Activated naive CD4-positive, alpha-beta T cell treated with anti-CD3 and anti-CD28 coated beads, Interleukin-2, amount 10 ng/mL, durations not matched to agents 7 days and 5 days (primary cell): ENCODE data around the gene RCAN3.
"Not testable (repeated sequence)": the region's sequence is repeated elsewhere in the genome, so short reads cannot be mapped to it uniquely, and the experiment has no call there.

ENCODE experiments used
- CTCF ChIA-PET: fragments of 350-600 bp; sonication (Branson Sonifier 250); formaldehyde crosslinking; loops from one replicate; lab custom pipeline; 2021; ENCODE audit warnings: antibody characterized with exemption; lab: Charles Lee
- DNase-seq: peaks from one replicate; pipeline ENCODE4 v3.0.0-alpha.2; 2020
- H3K27ac Mint-ChIP-seq: one replicate; pipeline ENCODE4 v1.8.0; 2021; ENCODE audit warnings: mild to moderate bottlenecking, moderate library complexity, mixed read lengths
- H3K27me3 Mint-ChIP-seq: one replicate; pipeline ENCODE4 v1.8.0; 2021; ENCODE audit warnings: mild to moderate bottlenecking, mixed read lengths
- H3K36me3 Mint-ChIP-seq: one replicate; pipeline ENCODE4 v1.8.0; 2021; ENCODE audit warnings: mixed read lengths
- H3K4me1 Mint-ChIP-seq: one replicate; pipeline ENCODE4 v1.8.0; 2021; ENCODE audit warnings: mixed read lengths
- H3K4me3 Mint-ChIP-seq: one replicate; pipeline ENCODE4 v1.8.0; 2021; ENCODE audit warnings: mild to moderate bottlenecking, moderate library complexity, mixed read lengths
- H3K9me3 Mint-ChIP-seq: one replicate; pipeline ENCODE4 v1.8.0; 2021; ENCODE audit warnings: mixed read lengths

RCAN3 gene

GRCh38 chr1:24502709-24503058 is at the start of gene RCAN3:
TSS of gene RCAN3 (plus strand) at chr1:24502836. CDS start at chr1:24514373, 11,537 bp downstream.
- Mint-ChIP-seq H3K36me3 (peaks cover 43% of the 10 kb centered on the region), H3K27ac (peak within 1 kb of the TSS; percentile 99), H3K9me3 (peaks cover 6% of the 10 kb centered on the region), H3K4me3 (peak within 1 kb of the TSS; percentile 98), H3K27me3 (no peaks in the 10 kb centered on the region), H3K4me1 (peaks cover 57% of the 10 kb centered on the region)
- peak; percentile 92 for DNase-seq
- CTCF ChIA-PET = interaction anchor here (1.4 to 3.6 kb wide), 6 partner anchors 12 to 87 kb away, joined by 5 to 27 read pairs (median 9); partner anchors contain the start of gene NIPAL3

GRCh38 chr1:24452922-24453485 is 49.6 kb upstream of the RCAN3 start:
- CTCF ChIA-PET = no interaction called here
- Mint-ChIP-seq H3K27me3 (no peaks in the 10 kb centered on the region), H3K36me3 (peaks cover 71% of the 10 kb centered on the region), H3K27ac (no peak overlapping the region), H3K4me3 (no peak overlapping the region), H3K4me1 (no peaks in the 10 kb centered on the region), H3K9me3 (no peaks in the 10 kb centered on the region)
- DNase-seq = no peak

GRCh38 chr1:24454673-24455072 is 48.0 kb upstream of the RCAN3 start:
- H3K27ac Mint-ChIP-seq = no peak overlapping the region
- H3K9me3 Mint-ChIP-seq = no peaks in the 10 kb centered on the region
- no peaks in the 10 kb centered on the region for H3K27me3 Mint-ChIP-seq
- H3K4me3 Mint-ChIP-seq = no peak overlapping the region
- no peak for DNase-seq
- CTCF ChIA-PET = no interaction called here
- no peaks in the 10 kb centered on the region for H3K4me1 Mint-ChIP-seq
- H3K36me3 Mint-ChIP-seq = peaks cover 79% of the 10 kb centered on the region

- Mint-ChIP-seq H3K4me1 (no peaks in the 10 kb centered on the region), H3K36me3 (peaks cover 79% of the 10 kb centered on the region), H3K4me3 (no peak overlapping the region), H3K9me3 (no peaks in the 10 kb centered on the region), H3K27me3 (no peaks in the 10 kb centered on the region), H3K27ac (no peak overlapping the region)
- CTCF ChIA-PET = interaction anchor here (0.7 kb wide), 1 partner anchor 69 kb away, joined by 4 read pairs; no protein-coding TSS in a partner anchor
- no peak for DNase-seq
These were observed 47.4 kb upstream of the RCAN3 start for GRCh38 chr1:24455272-24455671.

GRCh38 chr1:24457866-24458265 is 44.8 kb upstream of the RCAN3 start:
- Mint-ChIP-seq H3K9me3 (peaks cover 15% of the 10 kb centered on the region), H3K27ac (no peak overlapping the region), H3K4me3 (no peak overlapping the region), H3K4me1 (no peaks in the 10 kb centered on the region), H3K36me3 (peaks cover 83% of the 10 kb centered on the region), H3K27me3 (no peaks in the 10 kb centered on the region)
- DNase-seq = no peak
- CTCF ChIA-PET = interaction anchor here (0.5 to 1.6 kb wide), 3 partner anchors 9 to 68 kb away, joined by 3 to 5 read pairs (median 3); no protein-coding TSS in a partner anchor

GRCh38 chr1:24459551-24460266 is 42.9 kb upstream of the RCAN3 start:
- peaks cover 15% of the 10 kb centered on the region for H3K9me3 Mint-ChIP-seq
- no peak overlapping the region for H3K27ac Mint-ChIP-seq
- H3K36me3 Mint-ChIP-seq = peaks cover 81% of the 10 kb centered on the region
- peaks cover 6% of the 10 kb centered on the region for H3K4me1 Mint-ChIP-seq
- CTCF ChIA-PET = interaction anchor here (0.7 to 1.6 kb wide), 4 partner anchors 17 to 128 kb away, joined by 3 to 4 read pairs (median 4); no protein-coding TSS in a partner anchor
- H3K27me3 Mint-ChIP-seq = no peaks in the 10 kb centered on the region
- no peak overlapping the region for H3K4me3 Mint-ChIP-seq
- DNase-seq = no peak

GRCh38 chr1:24462128-24462527 is 40.5 kb upstream of the RCAN3 start:
- H3K36me3 Mint-ChIP-seq = peaks cover 84% of the 10 kb centered on the region
- DNase-seq, H3K4me3 Mint-ChIP-seq, H3K27me3 Mint-ChIP-seq, H3K27ac Mint-ChIP-seq, CTCF ChIA-PET: not testable (repeated sequence)
- peaks cover 15% of the 10 kb centered on the region for H3K9me3 Mint-ChIP-seq
- peaks cover 21% of the 10 kb centered on the region for H3K4me1 Mint-ChIP-seq

GRCh38 chr1:24463776-24464735 is 38.6 kb upstream of the RCAN3 start:
- Mint-ChIP-seq H3K9me3 (peaks cover 15% of the 10 kb centered on the region), H3K27me3 (no peaks in the 10 kb centered on the region), H3K4me1 (peaks cover 21% of the 10 kb centered on the region), H3K36me3 (peaks cover 82% of the 10 kb centered on the region), H3K4me3 (no peak overlapping the region), H3K27ac (peak overlapping the region; percentile 5)
- CTCF ChIA-PET = interaction anchor here (0.5 to 1.2 kb wide), 3 partner anchors 19 to 107 kb away, joined by 3 to 4 read pairs (median 4); partner anchors contain the start of gene NIPAL3
- DNase-seq = no peak

GRCh38 chr1:24465099-24465498 is 37.5 kb upstream of the RCAN3 start:
- no peak for DNase-seq
- H3K4me1 Mint-ChIP-seq = peaks cover 21% of the 10 kb centered on the region
- peaks cover 81% of the 10 kb centered on the region for H3K36me3 Mint-ChIP-seq
- CTCF ChIA-PET = interaction anchor here (0.9 kb wide), 1 partner anchor 106 kb away, joined by 3 read pairs; no protein-coding TSS in a partner anchor
- no peak overlapping the region for H3K27ac Mint-ChIP-seq
- H3K27me3 Mint-ChIP-seq = no peaks in the 10 kb centered on the region
- no peak overlapping the region for H3K4me3 Mint-ChIP-seq
- H3K9me3 Mint-ChIP-seq = peaks cover 15% of the 10 kb centered on the region

- no peaks in the 10 kb centered on the region for H3K27me3 Mint-ChIP-seq
- CTCF ChIA-PET = no interaction called here
- no peak for DNase-seq
- H3K27ac Mint-ChIP-seq = peak overlapping the region; percentile 25
- peaks cover 12% of the 10 kb centered on the region for H3K9me3 Mint-ChIP-seq
- H3K4me1 Mint-ChIP-seq = peaks cover 21% of the 10 kb centered on the region
- H3K36me3 Mint-ChIP-seq = peaks cover 80% of the 10 kb centered on the region
- H3K4me3 Mint-ChIP-seq = no peak overlapping the region
These were observed 37.0 kb upstream of the RCAN3 start for GRCh38 chr1:24465638-24466037.

GRCh38 chr1:24468685-24469316 is 33.8 kb upstream of the RCAN3 start:
- no peak overlapping the region for H3K27ac Mint-ChIP-seq
- DNase-seq = no peak
- CTCF ChIA-PET = no interaction called here

GRCh38 chr1:24470592-24470991 is 32.0 kb upstream of the RCAN3 start:
- no peak for DNase-seq
- H3K36me3 Mint-ChIP-seq = peaks cover 54% of the 10 kb centered on the region
- H3K27me3 Mint-ChIP-seq = no peaks in the 10 kb centered on the region
- CTCF ChIA-PET = no interaction called here
- H3K27ac Mint-ChIP-seq = no peak overlapping the region
- H3K4me3 Mint-ChIP-seq = no peak overlapping the region
- no peaks in the 10 kb centered on the region for H3K9me3 Mint-ChIP-seq
- peaks cover 10% of the 10 kb centered on the region for H3K4me1 Mint-ChIP-seq

More at GRCh38 chr1:24468685-24469316, 33.8 kb upstream of the RCAN3 start:
- H3K36me3 Mint-ChIP-seq = peaks cover 68% of the 10 kb centered on the region
- no peak overlapping the region for H3K4me3 Mint-ChIP-seq
- no peaks in the 10 kb centered on the region for H3K27me3 Mint-ChIP-seq
- no peaks in the 10 kb centered on the region for H3K9me3 Mint-ChIP-seq
- peaks cover 19% of the 10 kb centered on the region for H3K4me1 Mint-ChIP-seq

- peaks cover 44% of the 10 kb centered on the region for H3K36me3 Mint-ChIP-seq
- CTCF ChIA-PET = no interaction called here
- H3K27ac Mint-ChIP-seq = no peak overlapping the region
These were observed 29.9 kb upstream of the RCAN3 start for GRCh38 chr1:24472527-24473251.

More at GRCh38 chr1:24472527-24473251, 29.9 kb upstream of the RCAN3 start:
- H3K9me3 Mint-ChIP-seq = no peaks in the 10 kb centered on the region
- no peaks in the 10 kb centered on the region for H3K27me3 Mint-ChIP-seq
- H3K4me1 Mint-ChIP-seq = peaks cover 10% of the 10 kb centered on the region
- DNase-seq = no peak
- no peak overlapping the region for H3K4me3 Mint-ChIP-seq
